ENCODE results near the gene HHIPL2.

Gene HHIPL2

DNA sequence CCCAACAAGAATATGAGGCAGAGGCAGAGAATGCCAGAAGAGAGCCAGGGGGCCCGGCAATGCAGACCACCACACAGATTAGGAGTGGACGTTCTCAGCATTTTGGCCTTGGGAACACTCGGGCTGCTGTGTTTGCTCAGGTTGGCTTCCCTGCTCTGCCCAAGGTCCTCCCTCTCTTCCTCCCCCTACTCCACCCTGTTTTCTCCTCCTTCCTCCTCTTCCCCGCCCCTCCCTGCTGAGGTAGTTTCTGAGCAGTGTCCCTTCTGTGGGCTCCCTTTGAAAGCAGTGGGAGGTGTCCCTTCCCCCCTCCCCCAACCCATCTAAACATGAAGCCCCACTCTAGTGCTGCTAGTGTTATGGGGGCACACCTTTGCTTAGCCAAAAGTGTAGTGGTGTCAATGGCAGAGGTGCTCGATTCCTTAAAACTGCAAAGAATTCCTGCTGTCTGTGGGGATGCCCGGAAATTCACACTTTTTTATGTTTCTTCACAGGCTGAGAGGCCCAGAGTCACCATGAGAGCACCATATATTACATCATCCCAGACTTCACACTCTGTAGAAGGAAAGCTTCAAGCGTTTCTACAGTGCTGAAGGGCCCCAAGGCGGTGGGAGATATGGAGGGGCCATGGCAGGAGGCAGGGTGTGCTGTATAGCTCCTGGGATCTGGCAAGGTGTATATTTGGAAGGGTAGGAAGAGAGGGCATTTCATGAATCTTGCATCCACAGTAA is at the start of gene HHIPL2:
Gene HHIPL2 (minus strand): TSS at position 161 of the 728 bp plus-strand sequence. CDS start 60 bp downstream, at position 101.
- TF ChIP-seq, protein P1, sequence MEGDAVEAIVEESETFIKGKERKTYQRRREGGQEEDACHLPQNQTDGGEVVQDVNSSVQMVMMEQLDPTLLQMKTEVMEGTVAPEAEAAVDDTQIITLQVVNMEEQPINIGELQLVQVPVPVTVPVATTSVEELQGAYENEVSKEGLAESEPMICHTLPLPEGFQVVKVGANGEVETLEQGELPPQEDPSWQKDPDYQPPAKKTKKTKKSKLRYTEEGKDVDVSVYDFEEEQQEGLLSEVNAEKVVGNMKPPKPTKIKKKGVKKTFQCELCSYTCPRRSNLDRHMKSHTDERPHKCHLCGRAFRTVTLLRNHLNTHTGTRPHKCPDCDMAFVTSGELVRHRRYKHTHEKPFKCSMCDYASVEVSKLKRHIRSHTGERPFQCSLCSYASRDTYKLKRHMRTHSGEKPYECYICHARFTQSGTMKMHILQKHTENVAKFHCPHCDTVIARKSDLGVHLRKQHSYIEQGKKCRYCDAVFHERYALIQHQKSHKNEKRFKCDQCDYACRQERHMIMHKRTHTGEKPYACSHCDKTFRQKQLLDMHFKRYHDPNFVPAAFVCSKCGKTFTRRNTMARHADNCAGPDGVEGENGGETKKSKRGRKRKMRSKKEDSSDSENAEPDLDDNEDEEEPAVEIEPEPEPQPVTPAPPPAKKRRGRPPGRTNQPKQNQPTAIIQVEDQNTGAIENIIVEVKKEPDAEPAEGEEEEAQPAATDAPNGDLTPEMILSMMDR (IDR thresholded peaks at IDR 0.05): no peak
- TF ChIP-seq ZFX (IDR thresholded peaks at IDR 0.05; ENCODE audit: borderline replicate concordance): no peak
- no peak within 1 kb of the TSS for H3K27ac ChIP-seq

- no peak for TF ChIP-seq ZFX (IDR thresholded peaks at IDR 0.05; ENCODE audit: borderline replicate concordance)
- H3K27ac ChIP-seq: no peak overlapping the region
Measured at GRCh38 chr1:222596696-222597095, 48.8 kb upstream of the HHIPL2 start.

DNA sequence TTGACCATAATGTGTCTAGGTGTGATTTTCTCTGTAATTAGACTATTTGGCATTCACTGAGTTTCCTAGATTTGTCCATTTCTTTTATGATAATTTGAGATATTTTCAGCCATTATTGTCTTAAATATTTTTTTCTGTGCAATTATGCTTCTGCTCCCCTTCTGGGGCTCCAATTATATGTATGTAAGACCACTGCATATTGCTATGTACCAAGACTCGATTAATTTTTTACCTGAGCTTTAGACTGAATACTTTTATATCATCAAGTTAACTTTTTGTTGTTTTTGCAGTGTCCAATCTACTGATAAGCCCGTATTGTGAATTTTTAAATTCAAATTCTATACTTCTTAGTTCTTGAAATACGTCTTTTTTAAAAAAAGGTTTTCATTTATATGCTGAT is 46.9 kb upstream of the HHIPL2 start:
- TF ChIP-seq ZFX (IDR thresholded peaks at IDR 0.05; ENCODE audit: borderline replicate concordance): no peak
- TF ChIP-seq, protein P1 (IDR thresholded peaks at IDR 0.05): no peak
- no peak overlapping the region for H3K27ac ChIP-seq

DNA sequence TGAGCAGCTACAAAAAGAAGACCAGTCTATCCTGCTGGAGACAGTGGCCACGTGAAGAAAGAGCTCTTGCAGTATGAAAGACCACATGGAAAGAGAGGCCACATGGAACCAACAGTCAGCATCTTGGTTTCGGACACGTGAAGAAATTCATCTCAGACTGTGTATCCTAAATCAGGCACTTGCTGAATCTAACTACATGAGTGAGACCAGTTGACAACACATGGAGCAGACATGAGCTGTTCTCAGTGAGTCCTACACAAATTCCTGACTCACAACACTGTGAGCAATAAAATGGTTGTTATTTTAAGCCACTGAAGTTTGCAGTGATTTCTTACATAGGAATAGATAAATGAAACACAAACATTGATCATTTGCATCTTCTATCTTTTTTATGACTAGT is 44.3 kb upstream of the HHIPL2 start:
- TF ChIP-seq, protein P1 (IDR thresholded peaks at IDR 0.05): no peak
- TF ChIP-seq ZFX (IDR thresholded peaks at IDR 0.05; ENCODE audit: borderline replicate concordance): no peak
- H3K27ac ChIP-seq: no peak overlapping the region

DNA sequence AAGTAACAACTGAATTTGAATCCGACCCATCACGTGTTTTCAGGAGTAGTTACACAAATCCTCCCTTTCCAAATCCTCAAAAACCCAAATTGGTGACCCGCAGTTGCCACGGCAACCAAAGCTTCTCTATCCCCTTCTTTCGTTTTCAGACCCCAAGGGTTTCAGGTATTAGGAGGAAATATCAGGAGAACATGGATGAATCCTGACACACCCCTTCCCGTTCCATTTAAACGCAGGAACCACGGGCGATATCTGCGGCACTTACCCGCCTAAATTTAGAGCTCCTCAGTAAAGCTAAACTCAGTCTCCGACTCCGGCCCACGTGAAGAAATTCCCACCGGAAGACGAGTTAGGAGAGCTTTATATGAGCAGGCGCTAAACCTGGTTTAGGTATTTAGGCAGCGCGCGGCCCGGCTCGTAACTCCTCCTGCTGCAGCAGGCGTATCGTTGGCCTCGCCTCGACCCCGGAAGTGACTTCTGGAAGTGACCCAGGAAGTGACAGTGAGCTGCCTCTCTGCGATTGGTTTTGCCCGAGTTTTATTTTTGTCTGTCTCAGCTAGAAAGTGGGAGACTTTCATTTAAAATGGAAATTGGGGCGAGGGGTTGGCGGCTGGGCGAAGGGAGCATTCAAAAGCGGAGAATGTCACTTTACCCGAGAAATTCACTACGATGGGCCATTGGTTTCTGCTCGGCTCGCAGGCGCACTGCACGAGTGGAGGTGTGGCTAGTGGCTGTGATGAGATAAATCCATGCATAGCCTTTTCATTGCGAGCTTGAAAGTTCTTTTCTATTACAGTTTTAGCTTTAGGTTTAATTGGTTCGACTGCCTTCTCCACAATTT is 41.8 kb upstream of the HHIPL2 start, which contains the start of gene TAF1A:
Gene TAF1A (minus strand): TSS at position 472 of the 841 bp plus-strand sequence.
- TF ChIP-seq ZFX (IDR thresholded peaks at IDR 0.05; ENCODE audit: borderline replicate concordance): no peak
- TF ChIP-seq, protein P1 (IDR thresholded peaks at IDR 0.05): no peak
- peak within 1 kb of the TSS; percentile 83 for H3K27ac ChIP-seq

- no peak overlapping the region for H3K27ac ChIP-seq
- no peak for TF ChIP-seq ZFX (IDR thresholded peaks at IDR 0.05; ENCODE audit: borderline replicate concordance)
- TF ChIP-seq, protein P1 (IDR thresholded peaks at IDR 0.05): no peak
Measured at GRCh38 chr1:222588135-222588534, 40.2 kb upstream of the HHIPL2 start.

- no peak overlapping the region for H3K27ac ChIP-seq
- TF ChIP-seq ZFX (IDR thresholded peaks at IDR 0.05; ENCODE audit: borderline replicate concordance): no peak
- TF ChIP-seq, protein P1 (IDR thresholded peaks at IDR 0.05): no peak
Measured at GRCh38 chr1:222586842-222587241, 38.9 kb upstream of the HHIPL2 start.

Measured in 22Rv1 (cell line).